HEK293T (cell line): ENCODE data around the gene SGIP1.

Experiments
- CTCF ChIA-PET: fragments of 350-600 bp; formaldehyde crosslinking; extraction: SDS; loops from one replicate; lab custom pipeline; 2021; ENCODE audit warnings: antibody characterized with exemption, inconsistent platforms; lab: Yijun Ruan, JAX
- POLR2A ChIA-PET: fragments of 350-600 bp; formaldehyde crosslinking; extraction: SDS; loops from one replicate; lab custom pipeline; 2020; ENCODE audit warnings: antibody characterized with exemption, inconsistent platforms; lab: Yijun Ruan, JAX
- DNase-seq: peaks from one replicate; pipeline ENCODE4 v3.0.0; 2012; ENCODE audit warnings: mixed read lengths; ENCODE audit errors: extremely low spot score
- ARNT ChIP-seq: fragments of 450-650 bp; IDR thresholded peaks from 2 replicates; pipeline ENCODE4 v1.6.1; 2017; ENCODE audit warnings: mild to moderate bottlenecking
- BHLHE40 ChIP-seq: fragments of 450-650 bp; IDR thresholded peaks from 2 replicates; pipeline ENCODE4 v1.6.1; 2016; ENCODE audit warnings: mild to moderate bottlenecking, moderate library complexity, borderline replicate concordance
- CTBP1 ChIP-seq: fragments of 450-650 bp; IDR thresholded peaks from 2 replicates; pipeline ENCODE4 v1.6.1; 2016; ENCODE audit warnings: borderline replicate concordance
- ELF4 ChIP-seq: fragments of 450-650 bp; IDR thresholded peaks from 2 replicates; pipeline ENCODE4 v1.6.1; 2017; ENCODE audit warnings: antibody characterized with exemption
- FOXA1 ChIP-seq: fragments of 450-650 bp; IDR thresholded peaks from 2 replicates; pipeline ENCODE4 v1.6.1; 2016; ENCODE audit warnings: mild to moderate bottlenecking
- FOXK2 ChIP-seq: fragments of 450-650 bp; IDR thresholded peaks from 2 replicates; pipeline ENCODE4 v1.6.1; 2016; ENCODE audit warnings: mild to moderate bottlenecking
- FOXM1 ChIP-seq: fragments of 450-650 bp; IDR thresholded peaks from 2 replicates; pipeline ENCODE4 v1.6.1; 2017; ENCODE audit warnings: mild to moderate bottlenecking, borderline replicate concordance
- HDGF ChIP-seq: fragments of 450-650 bp; IDR thresholded peaks from 2 replicates; pipeline ENCODE4 v1.6.1; 2017; ENCODE audit warnings: antibody characterized with exemption, borderline replicate concordance
- L3MBTL2 ChIP-seq: fragments of 450-650 bp; conservative IDR thresholded peaks from 2 replicates; pipeline ENCODE4 v1.6.1; 2016; ENCODE audit warnings: mild to moderate bottlenecking
- LEF1 ChIP-seq: fragments of 450-650 bp; IDR thresholded peaks from 2 replicates; pipeline ENCODE4 v1.6.1; 2017; ENCODE audit warnings: mild to moderate bottlenecking, borderline replicate concordance
- NFRKB ChIP-seq: fragments of 450-650 bp; IDR thresholded peaks from 2 replicates; pipeline ENCODE4 v1.6.1; 2016; ENCODE audit warnings: mild to moderate bottlenecking, moderate library complexity
- SP1 ChIP-seq: fragments of 450-650 bp; IDR thresholded peaks from 2 replicates; pipeline ENCODE4 v1.6.1; 2017
- SUZ12 ChIP-seq: fragments of 450-650 bp; IDR thresholded peaks from 2 replicates; pipeline ENCODE4 v1.6.1; 2016; ENCODE audit warnings: mild to moderate bottlenecking
- TARDBP ChIP-seq: fragments of 450-650 bp; IDR thresholded peaks from 2 replicates; pipeline ENCODE4 v1.6.1; 2016
- ZNF384 ChIP-seq: fragments of 450-650 bp; IDR thresholded peaks from 2 replicates; pipeline ENCODE4 v1.6.1; 2016
- TF ChIP-seq, protein P1 (sequence below): fragments of 450-650 bp; IDR thresholded peaks from 2 replicates; pipeline ENCODE4 v1.6.1; 2016

The SGIP1 gene, protein sequence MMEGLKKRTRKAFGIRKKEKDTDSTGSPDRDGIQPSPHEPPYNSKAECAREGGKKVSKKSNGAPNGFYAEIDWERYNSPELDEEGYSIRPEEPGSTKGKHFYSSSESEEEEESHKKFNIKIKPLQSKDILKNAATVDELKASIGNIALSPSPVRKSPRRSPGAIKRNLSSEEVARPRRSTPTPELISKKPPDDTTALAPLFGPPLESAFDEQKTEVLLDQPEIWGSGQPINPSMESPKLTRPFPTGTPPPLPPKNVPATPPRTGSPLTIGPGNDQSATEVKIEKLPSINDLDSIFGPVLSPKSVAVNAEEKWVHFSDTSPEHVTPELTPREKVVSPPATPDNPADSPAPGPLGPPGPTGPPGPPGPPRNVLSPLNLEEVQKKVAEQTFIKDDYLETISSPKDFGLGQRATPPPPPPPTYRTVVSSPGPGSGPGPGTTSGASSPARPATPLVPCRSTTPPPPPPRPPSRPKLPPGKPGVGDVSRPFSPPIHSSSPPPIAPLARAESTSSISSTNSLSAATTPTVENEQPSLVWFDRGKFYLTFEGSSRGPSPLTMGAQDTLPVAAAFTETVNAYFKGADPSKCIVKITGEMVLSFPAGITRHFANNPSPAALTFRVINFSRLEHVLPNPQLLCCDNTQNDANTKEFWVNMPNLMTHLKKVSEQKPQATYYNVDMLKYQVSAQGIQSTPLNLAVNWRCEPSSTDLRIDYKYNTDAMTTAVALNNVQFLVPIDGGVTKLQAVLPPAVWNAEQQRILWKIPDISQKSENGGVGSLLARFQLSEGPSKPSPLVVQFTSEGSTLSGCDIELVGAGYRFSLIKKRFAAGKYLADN

DNA sequence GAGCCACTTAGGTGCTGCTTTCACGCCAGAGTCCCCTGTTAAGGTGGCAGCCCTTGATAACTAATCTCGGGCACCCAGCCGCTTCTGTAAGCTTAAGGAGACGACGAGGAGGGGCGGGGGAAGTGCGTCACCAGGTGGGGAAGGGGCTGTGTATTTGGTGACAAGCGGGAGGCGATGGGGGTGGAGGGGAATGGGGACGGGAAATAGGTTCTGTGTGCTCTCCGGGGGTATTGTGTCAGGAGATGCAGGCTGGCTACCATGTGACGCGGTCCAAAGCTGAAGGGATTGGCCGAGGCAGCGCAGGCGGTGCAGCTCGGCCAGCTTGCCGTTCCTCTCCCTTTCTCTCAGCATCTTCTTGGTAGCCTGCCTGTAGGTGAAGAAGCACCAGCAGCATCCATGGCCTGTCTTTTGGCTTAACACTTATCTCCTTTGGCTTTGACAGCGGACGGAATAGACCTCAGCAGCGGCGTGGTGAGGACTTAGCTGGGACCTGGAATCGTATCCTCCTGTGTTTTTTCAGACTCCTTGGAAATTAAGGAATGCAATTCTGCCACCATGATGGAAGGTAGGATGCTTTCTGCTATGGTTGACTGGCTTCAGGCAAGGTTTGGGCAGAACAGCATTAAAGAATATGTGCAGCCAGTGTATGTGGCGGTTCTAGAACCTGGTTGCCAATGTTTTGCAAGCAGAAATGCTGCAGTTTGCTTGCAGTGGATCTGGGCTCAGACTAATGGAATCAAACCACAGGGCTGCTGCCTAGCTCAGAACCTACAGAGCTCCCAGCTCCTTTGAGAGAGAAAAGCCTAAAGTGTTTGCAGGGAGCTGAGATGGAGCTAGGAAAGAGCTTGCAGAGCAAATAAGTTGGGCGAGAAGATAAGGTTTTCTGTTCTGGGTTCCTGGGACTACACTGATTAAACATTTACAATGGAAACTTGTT is at the start of gene SGIP1:
SGIP1 (plus strand) TSS at position 350 of the 937 bp plus-strand sequence; CDS start at position 556, 206 bp downstream.
- ChIA-PET CTCF (no interaction called here), POLR2A (no interaction called here)
- no peak for TF ChIP-seq SP1
- no peak for TF ChIP-seq ZNF384
- no peak for TF ChIP-seq NFRKB
- TF ChIP-seq CTBP1: no peak
- no peak for TF ChIP-seq BHLHE40
- no peak for TF ChIP-seq SUZ12
- TF ChIP-seq, protein P1, sequence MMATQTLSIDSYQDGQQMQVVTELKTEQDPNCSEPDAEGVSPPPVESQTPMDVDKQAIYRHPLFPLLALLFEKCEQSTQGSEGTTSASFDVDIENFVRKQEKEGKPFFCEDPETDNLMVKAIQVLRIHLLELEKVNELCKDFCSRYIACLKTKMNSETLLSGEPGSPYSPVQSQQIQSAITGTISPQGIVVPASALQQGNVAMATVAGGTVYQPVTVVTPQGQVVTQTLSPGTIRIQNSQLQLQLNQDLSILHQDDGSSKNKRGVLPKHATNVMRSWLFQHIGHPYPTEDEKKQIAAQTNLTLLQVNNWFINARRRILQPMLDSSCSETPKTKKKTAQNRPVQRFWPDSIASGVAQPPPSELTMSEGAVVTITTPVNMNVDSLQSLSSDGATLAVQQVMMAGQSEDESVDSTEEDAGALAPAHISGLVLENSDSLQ: no peak
- no peak for TF ChIP-seq ELF4
- TF ChIP-seq L3MBTL2: no peak
- no peak for TF ChIP-seq FOXM1
- no peak for DNase-seq

DNA sequence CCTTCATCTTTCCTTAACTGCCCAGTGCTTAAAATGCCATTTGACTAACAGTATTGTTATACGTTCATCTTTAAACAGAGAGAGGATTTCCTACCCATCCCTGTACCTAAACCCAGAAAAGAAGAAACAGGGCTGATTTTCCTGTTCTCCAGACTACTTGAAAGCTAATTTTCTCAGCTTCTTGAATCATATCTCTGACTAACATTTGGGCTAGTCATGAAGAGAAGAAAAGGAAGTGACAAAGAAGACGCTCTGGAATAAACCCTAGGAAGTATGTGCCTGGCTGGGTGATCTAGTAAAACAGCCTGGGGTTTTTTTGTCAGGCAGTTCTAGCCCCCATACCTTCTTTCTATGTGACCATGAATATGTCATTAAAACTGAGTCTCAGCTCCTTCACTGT is 44.8 kb upstream of the SGIP1 start:
- no peak for TF ChIP-seq LEF1
- TF ChIP-seq NFRKB: no peak
- no peak for TF ChIP-seq ARNT
- TF ChIP-seq, protein P1: no peak
- TF ChIP-seq ELF4: no peak
- TF ChIP-seq SP1: no peak
- POLR2A ChIA-PET: no interaction called here
- CTCF ChIA-PET: no interaction called here
- no peak for DNase-seq

DNA sequence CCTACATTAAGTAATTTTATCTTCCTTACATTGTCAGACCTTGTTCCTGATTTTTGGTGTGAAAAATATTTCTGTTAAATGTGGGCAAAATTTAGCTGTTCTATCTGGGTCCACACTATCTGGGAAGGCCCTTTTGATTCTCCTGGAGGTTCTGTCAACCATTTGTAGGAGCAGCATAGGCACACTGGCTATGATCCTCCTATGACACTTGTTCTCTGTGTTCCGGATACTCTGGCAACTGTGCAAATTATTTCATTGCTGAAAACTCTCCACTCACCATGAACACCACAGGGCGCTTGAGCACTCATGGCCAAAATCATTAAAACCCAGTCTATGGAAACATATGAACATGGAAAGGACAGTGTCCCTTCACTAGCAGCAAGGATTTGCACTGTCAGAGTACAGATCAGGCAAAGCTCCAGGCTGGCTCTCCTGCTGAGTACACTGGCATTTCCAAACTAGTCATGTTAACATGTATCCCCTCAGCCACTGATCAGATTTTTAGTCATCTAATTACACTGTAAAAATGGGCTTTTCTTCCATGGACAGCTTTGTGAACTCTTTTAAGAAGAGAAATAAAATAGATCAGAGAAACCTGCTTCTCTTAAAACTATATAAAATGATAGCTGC is 43.9 kb upstream of the SGIP1 start:
- POLR2A ChIA-PET: no interaction called here
- DNase-seq: no peak
- CTCF ChIA-PET: interaction anchor here (1.0 to 1.6 kb wide), 3 partner anchors 12 to 236 kb away, joined by 3 to 4 read pairs (median 4); no protein-coding TSS in a partner anchor
- TF ChIP-seq CTBP1 (no peak), FOXA1 (no peak), ARNT (no peak), FOXK2 (no peak), NFRKB (no peak), HDGF (no peak), TARDBP (no peak), FOXM1 (no peak), ELF4 (no peak), SUZ12 (no peak), ZNF384 (no peak)
- TF ChIP-seq, protein P1: no peak

DNA sequence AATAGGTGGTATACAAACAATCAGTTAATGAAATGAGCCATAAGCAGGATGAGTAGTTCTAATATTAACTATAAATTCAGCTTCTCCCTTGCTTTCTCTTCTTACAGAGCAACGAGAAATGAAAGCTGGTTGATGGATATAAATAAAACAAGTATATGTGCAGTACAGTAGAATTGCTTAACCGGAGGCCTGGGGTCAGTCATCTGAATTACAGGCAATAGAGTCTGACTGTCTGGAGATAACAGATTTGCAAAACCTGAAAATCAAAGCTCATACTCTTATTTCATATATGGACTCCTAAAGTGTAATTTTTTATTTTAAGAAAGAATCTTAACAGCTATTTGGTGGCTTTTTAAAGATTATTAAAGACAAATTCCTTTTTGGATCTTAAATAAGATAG is 43.1 kb upstream of the SGIP1 start:
- CTCF ChIA-PET: interaction anchor here (0.6 to 1.6 kb wide), 4 partner anchors 11 to 235 kb away, joined by 3 to 4 read pairs (median 4); no protein-coding TSS in a partner anchor
- DNase-seq: no peak
- TF ChIP-seq FOXM1 (no peak), ELF4 (no peak), FOXK2 (no peak), SUZ12 (no peak), NFRKB (no peak), SP1 (no peak), ARNT (no peak), TARDBP (no peak), FOXA1 (no peak)
- TF ChIP-seq, protein P1: no peak
- POLR2A ChIA-PET: no interaction called here

DNA sequence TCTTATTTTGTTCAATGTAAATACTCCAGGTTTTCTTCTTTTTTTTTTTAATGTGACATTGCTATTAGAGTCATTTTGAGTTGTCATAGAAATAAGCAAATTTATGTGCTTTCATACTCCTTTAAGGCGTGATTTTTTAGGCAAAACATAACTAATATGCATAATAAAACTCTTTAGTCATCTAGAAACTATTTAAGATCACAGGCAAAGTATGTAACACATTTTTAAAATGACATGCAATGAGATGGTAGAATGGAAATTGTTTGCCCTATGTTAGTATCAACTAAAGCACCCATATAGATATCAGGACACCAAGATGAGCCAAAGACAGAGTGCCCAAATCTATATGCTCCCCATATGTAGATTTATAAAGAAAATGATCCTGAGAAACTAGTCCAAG is 41.5 kb upstream of the SGIP1 start:
- ChIA-PET POLR2A (no interaction called here), CTCF (no interaction called here)
- TF ChIP-seq FOXK2: no peak
- TF ChIP-seq SP1: no peak
- TF ChIP-seq FOXA1: no peak
- no peak for TF ChIP-seq HDGF
- no peak for TF ChIP-seq TARDBP
- no peak for TF ChIP-seq NFRKB
- TF ChIP-seq CTBP1: no peak
- TF ChIP-seq BHLHE40: no peak
- TF ChIP-seq SUZ12: no peak
- no peak for DNase-seq
